Adipose tissue (tissue), 3 donors: ENCODE data around the gene STAT4. TPM values are rescaled to one million over a fixed set of nuclear protein-coding genes. Genes with fewer than 3 reads are reported as not detected.

ENCODE experiments used
- H3K27ac ChIP-seq: one replicate; pipeline ENCODE4 v1.5.1; 2013; ENCODE audit warnings: low read depth, low read length
- WGBS, 3 donors: extraction: QIAGEN DNeasy Blood & Tissue Kit; methylation state at CpG; one replicate each; pipeline ENCODE4 v1.1.7; 2013; 5-methylcytosine and 5-hydroxymethylcytosine counted together
- polyA plus RNA-seq, 3 donors: library from polyadenylated mRNA; stranded (reverse); fragments of 200-250 nt; gene quantifications; one replicate each; pipeline ENCODE4 v1.2.3, GENCODE V29; 2013
- donor health status: healthy with polysubstance abuse.
- donor health status: Bipolar disorder and iron deficiency.
- donor health status: healthy.

STAT4 gene
- 1 to 10 TPM in 2 of 3 donors, under 1 TPM in 1; 0.90 to 3.9 (median 1.7) TPM for polyA plus RNA-seq

- H3K27ac ChIP-seq, result no peak within 1 kb of the TSS
- 3 to 4% (median 3%) methylated on average over 33 of the region's 33 CpGs for WGBS, 3 donors
Observed at GRCh38 chr2:191150600-191151330, at the start of gene STAT4. Gene STAT4 (minus strand): TSS chr2:191150994. CDS start chr2:191148203, 2,791 bp downstream.

GRCh38 chr2:191199929-191200512 lies 49.2 kb upstream of the STAT4 start:
- H3K27ac ChIP-seq, result no peak overlapping the region
- WGBS, 3 donors, result 93 to 97% (median 93%) methylated on average over 6 of the region's 6 CpGs

- WGBS, 3 donors, result 84 to 98% (median 92%) methylated on average over 4 of the region's 4 CpGs
- no peak overlapping the region for H3K27ac ChIP-seq
Observed at GRCh38 chr2:191198271-191198670, 47.5 kb upstream of the STAT4 start.

- 73 to 87% (median 87%) methylated on average over 3 of the region's 3 CpGs for WGBS, 3 donors
- H3K27ac ChIP-seq, result no peak overlapping the region
Observed at GRCh38 chr2:191197096-191197495, 46.3 kb upstream of the STAT4 start.

- WGBS, 3 donors, result 37 to 75% (median 70%) methylated on average over 1 of the region's 1 CpG
- no peak overlapping the region for H3K27ac ChIP-seq
Observed at GRCh38 chr2:191195021-191195420, 44.2 kb upstream of the STAT4 start.

GRCh38 chr2:191190861-191191552 lies 40.2 kb upstream of the STAT4 start:
- no peak overlapping the region for H3K27ac ChIP-seq
- WGBS, 3 donors, result 87 to 98% (median 93%) methylated on average over 5 of the region's 5 CpGs

- 82 to 97% (median 97%) methylated on average over 2 of the region's 2 CpGs for whole genome bisulfite sequencing, 3 donors
Observed at GRCh38 chr2:191190435-191190834, 39.6 kb upstream of the STAT4 start.

GRCh38 chr2:191189112-191189635 lies 38.4 kb upstream of the STAT4 start:
- H3K27ac ChIP-seq, result no peak overlapping the region
- 91 to 96% (median 95%) methylated on average over 8 of the region's 8 CpGs for WGBS, 3 donors

More at GRCh38 chr2:191190435-191190834, 39.6 kb upstream of the STAT4 start:
- H3K27ac ChIP-seq, result no peak overlapping the region

- no peak overlapping the region for H3K27ac ChIP-seq
- 89 to 93% (median 93%) methylated on average over 3 of the region's 3 CpGs for WGBS, 3 donors
Observed at GRCh38 chr2:191188550-191189093, 37.8 kb upstream of the STAT4 start.

- 33 to 91% (median 90%) methylated on average over 9 of the region's 9 CpGs for WGBS, 3 donors
- H3K27ac ChIP-seq, result no peak overlapping the region
Observed at GRCh38 chr2:191187105-191187829, 36.5 kb upstream of the STAT4 start.

GRCh38 chr2:191184457-191184856 lies 33.7 kb upstream of the STAT4 start:
- no peak overlapping the region for H3K27ac ChIP-seq
- 70 to 77% (median 70%) methylated on average over 2 of the region's 2 CpGs for WGBS, 3 donors

- no peak overlapping the region for H3K27ac ChIP-seq
Observed at GRCh38 chr2:191183516-191183915, 32.7 kb upstream of the STAT4 start.

- whole genome bisulfite sequencing, 3 donors, result 95 to 97% (median 97%) methylated on average over 2 of the region's 2 CpGs
- no peak overlapping the region for H3K27ac ChIP-seq
Observed at GRCh38 chr2:191183081-191183480, 32.3 kb upstream of the STAT4 start.

- no peak overlapping the region for H3K27ac ChIP-seq
Observed at GRCh38 chr2:191180713-191181112, 29.9 kb upstream of the STAT4 start.

- no peak overlapping the region for H3K27ac ChIP-seq
- 92 to 98% (median 95%) methylated on average over 2 of the region's 2 CpGs for WGBS, 3 donors
Observed at GRCh38 chr2:191180276-191180675, 29.5 kb upstream of the STAT4 start.

- H3K27ac ChIP-seq, result no peak overlapping the region
- 49 to 68% (median 53%) methylated on average over 8 of the region's 8 CpGs for WGBS, 3 donors
Observed at GRCh38 chr2:191178806-191179514, 28.2 kb upstream of the STAT4 start.

GRCh38 chr2:191177751-191178736 lies 27.2 kb upstream of the STAT4 start:
- 44 to 97% (median 87%) methylated on average over 2 of the region's 2 CpGs for WGBS, 3 donors
- H3K27ac ChIP-seq, result no peak overlapping the region
